ENCODE data around the gene CCL7.

Gene CCL7

DNA sequence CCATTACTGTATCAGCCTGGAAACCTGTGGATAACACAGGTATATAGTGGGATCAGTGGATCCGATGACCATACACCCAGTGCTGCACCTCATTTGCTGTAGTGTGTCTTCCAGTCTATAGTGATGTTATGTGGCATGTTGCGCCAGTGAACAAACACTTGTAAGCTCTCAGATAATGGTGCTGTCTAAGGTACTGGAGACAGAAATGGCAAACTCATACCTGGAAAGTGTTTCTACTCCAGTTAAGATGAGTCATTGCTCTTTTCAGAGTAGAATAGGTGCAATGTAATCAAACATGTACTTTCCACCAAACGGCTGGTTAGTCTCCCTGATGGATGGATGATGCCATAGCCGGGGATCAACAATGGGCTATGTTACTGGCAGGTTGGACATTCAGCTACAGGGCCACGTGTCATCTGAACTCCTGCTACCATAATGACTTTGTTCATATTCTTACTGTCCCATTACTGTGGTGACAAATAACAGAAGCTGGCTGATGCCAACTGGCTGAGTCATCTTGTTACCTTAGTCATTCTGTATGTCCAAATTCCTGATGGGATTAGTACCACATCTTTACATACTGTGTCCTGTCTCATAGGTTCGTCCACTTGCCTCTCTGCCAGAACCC lies 21.8 kb downstream of the CCL7 start:
- DNase-seq: no peak

- DNase-seq: no peak
Measured at GRCh38 chr17:34299027-34299426, 29.0 kb downstream of the CCL7 start.

GRCh38 chr17:34299956-34300577 lies 30.0 kb downstream of the CCL7 start:
- DNase-seq: no peak

GRCh38 chr17:34300652-34301370 lies 30.8 kb downstream of the CCL7 start:
- no peak for DNase-seq

- no peak for DNase-seq
Measured at GRCh38 chr17:34301986-34302385, 32.0 kb downstream of the CCL7 start.

- no peak for DNase-seq
Measured at GRCh38 chr17:34302636-34303035, 32.6 kb downstream of the CCL7 start.

DNA sequence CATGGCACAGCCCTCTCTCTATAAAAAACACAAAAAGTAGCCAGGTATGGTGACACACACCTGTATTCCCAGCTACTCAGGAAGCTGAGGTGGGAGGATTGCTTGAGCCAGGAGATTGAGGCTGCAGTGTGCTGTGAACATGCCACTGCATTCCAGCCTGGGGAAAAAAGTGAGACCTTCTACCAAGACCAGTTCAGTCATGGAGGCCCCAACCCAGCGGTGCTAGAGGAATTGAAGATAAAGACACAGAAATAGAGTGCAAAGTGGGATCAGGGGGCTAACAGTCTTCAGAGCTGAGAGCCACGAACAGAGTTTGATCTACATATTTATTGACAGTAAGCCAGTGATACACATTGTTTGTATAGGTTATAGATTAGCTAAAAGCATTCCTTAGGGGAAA lies 33.6 kb downstream of the CCL7 start:
- no peak for DNase-seq

DNA sequence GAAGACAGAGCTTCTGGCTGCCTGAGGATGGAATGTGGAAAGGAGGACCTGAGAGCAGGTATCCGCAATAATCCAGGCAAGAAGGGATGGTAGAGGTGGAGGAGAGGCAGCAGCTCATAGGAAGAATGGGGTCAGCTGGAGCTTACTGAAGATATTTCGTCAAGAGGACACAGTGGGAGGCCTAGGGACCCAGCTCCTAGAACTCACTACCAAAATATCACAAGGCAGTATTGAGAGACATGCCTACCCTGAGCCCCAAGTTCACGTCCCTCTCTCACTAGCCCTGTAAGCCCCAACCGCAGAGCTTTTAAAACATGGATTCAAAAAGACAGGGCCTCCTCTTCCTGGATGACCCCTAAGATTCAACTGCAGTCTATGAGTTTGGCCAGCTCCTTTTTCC lies 35.0 kb downstream of the CCL7 start:
- no peak for DNase-seq

GRCh38 chr17:34305606-34306005 lies 35.6 kb downstream of the CCL7 start:
- DNase-seq: no peak

DNA sequence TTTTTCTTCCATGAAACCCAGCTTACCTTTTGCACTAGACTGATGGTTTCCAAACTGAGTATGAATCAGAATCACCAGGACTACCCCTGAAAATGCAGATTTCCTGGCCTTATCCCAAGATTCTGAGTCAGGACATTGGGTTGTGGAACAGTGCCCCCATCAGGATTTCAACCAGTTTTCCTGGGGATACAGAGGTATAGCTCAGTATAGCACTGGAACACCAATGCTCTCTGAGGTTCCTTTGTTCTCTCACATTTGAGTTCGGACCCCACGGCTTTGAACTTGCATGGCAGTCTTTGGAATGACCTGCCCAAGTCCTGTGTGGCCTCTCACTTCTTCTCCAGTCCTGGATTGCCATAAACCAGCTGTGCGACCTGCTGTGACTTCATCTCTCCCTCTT lies 36.4 kb downstream of the CCL7 start:
- no peak for DNase-seq

GRCh38 chr17:34307110-34307509 lies 37.1 kb downstream of the CCL7 start:
- no peak for DNase-seq

GRCh38 chr17:34308371-34308770 lies 38.4 kb downstream of the CCL7 start:
- no peak for DNase-seq

DNA sequence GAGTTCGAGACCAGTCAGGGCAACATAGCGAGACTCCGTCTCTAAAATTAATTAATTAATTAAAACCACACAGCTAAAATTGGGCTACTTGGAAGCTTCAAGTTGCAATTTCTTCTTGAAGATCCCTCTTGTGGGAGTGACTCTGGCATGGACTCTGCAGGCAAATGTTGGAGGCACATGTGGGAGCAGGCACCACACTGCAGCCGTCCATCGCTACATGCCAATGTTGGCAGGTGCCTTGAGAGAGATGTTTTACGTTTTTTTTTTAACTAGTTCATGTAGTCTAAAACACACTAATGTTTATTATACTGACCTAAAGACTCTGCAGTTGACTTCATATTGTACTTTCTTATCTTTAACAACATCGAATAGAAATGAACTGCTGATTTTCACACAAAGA lies 41.3 kb downstream of the CCL7 start:
- no peak for DNase-seq

- DNase-seq: no peak
Measured at GRCh38 chr17:34312080-34312479, 42.1 kb downstream of the CCL7 start.

DNA sequence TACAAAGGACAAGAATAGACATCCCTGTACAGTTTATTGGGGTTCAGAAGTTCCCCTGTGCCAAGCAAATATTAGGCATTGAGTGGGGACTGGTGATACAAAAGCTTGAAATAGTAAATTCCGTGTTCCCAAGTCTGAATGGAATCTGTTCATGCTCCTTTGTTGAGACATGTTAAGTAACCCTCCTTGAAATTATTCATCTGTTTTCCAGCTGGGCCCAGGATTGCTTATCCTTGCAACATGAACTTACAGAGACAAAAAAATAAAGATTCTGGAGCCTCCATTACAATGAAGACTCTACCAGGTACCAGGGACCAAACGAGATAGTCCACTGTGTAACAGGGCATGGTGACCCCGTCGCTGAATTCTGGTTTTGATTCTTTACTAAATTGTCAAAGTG lies 43.1 kb downstream of the CCL7 start:
- DNase-seq: no peak

- DNase-seq: peak; percentile 13
Measured at GRCh38 chr17:34314279-34314678, 44.3 kb downstream of the CCL7 start.

GRCh38 chr17:34318474-34318873 lies 48.5 kb downstream of the CCL7 start:
- peak; percentile 16 for DNase-seq

GRCh38 chr17:34319039-34319483 lies 49.0 kb downstream of the CCL7 start, which contains the start of gene CCL8:
TSS of gene CCL8 (plus strand) at chr17:34319435. CDS start at chr17:34319502, 67 bp downstream.
- DNase-seq: peak; percentile 8

Measured in CD4-positive, alpha-beta T cell treated with Interferon gamma for 1 hour (primary cell).